K562 (cell line): ENCODE results near the gene ARHGDIA. TPM values are rescaled to one million over a fixed set of nuclear protein-coding genes. Genes with fewer than 3 reads are reported as not detected.

Source experiments
- CXXC5 ChIP-seq: fragments of 250-450 bp; sonication (Bioruptor Pico); IDR thresholded peaks from 2 replicates; pipeline ENCODE4 v1.8.0; 2022; ENCODE audit warnings: inconsistent platforms, mild to moderate bottlenecking, moderate library complexity
- E4F1 ChIP-seq: fragments of 250-450 bp; sonication (Bioruptor Pico); IDR thresholded peaks from 2 replicates; pipeline ENCODE4 v1.5.0; 2021; ENCODE audit warnings: mild to moderate bottlenecking, borderline replicate concordance
- ELF2 ChIP-seq: fragments of 250-450 bp; sonication (Bioruptor Pico); IDR thresholded peaks from 2 replicates; pipeline ENCODE4 v1.5.0; 2021; ENCODE audit warnings: mild to moderate bottlenecking
- ETS2 ChIP-seq: IDR thresholded peaks from 2 replicates; pipeline ENCODE4 v1.6.1; 2016; ENCODE audit warnings: borderline replicate concordance, missing genetic modification characterization, mild to moderate bottlenecking, moderate library complexity, missing compliant biosample characterization; ENCODE audit not compliant: poor library complexity, severe bottlenecking
- GABPA ChIP-seq: fragments of 200-800 bp; sonication (Bioruptor generic); conservative IDR thresholded peaks from 2 replicates; pipeline ENCODE4 v1.6.1; 2016; ENCODE audit warnings: low read depth, missing genetic modification characterization, missing compliant biosample characterization
- HIVEP1 ChIP-seq: fragments of 250-450 bp; sonication (Bioruptor Pico); IDR thresholded peaks from 2 replicates; pipeline ENCODE4 v1.4.0; 2020; ENCODE audit warnings: mild to moderate bottlenecking
- KLF1 ChIP-seq: fragments of 450-650 bp; IDR thresholded peaks from 2 replicates; pipeline ENCODE4 v1.6.1; 2016; ENCODE audit warnings: missing genetic modification characterization, missing compliant biosample characterization
- KLF6 ChIP-seq: fragments of 250-450 bp; sonication (Bioruptor Pico); IDR thresholded peaks from 2 replicates; pipeline ENCODE4 v1.4.0; 2020; ENCODE audit warnings: mild to moderate bottlenecking, moderate library complexity, borderline replicate concordance
- NFE2 ChIP-seq: IDR thresholded peaks from 2 replicates; pipeline ENCODE4 v1.6.1; 2014; ENCODE audit warnings: antibody characterized with exemption, low read depth
- POLR2G ChIP-seq: fragments of 200-400 bp; formaldehyde crosslinking; IDR thresholded peaks from 2 replicates; pipeline ENCODE4 v1.6.1; 2017; ENCODE audit warnings: low read depth, mild to moderate bottlenecking, antibody characterized with exemption, low read length, moderate library complexity
- SMAD2 ChIP-seq: fragments of 150-350 bp; IDR thresholded peaks from 2 replicates; pipeline ENCODE4 v1.6.1; 2014; ENCODE audit warnings: low read depth, mild to moderate bottlenecking, low read length
- ZFX ChIP-seq: sonication (generic); formaldehyde crosslinking; IDR thresholded peaks from 2 replicates; pipeline ENCODE4 v1.8.0; 2022; ENCODE audit warnings: mild to moderate bottlenecking, missing genetic modification reagents, moderate library complexity
- ZNF316 ChIP-seq: fragments of 450-650 bp; IDR thresholded peaks from 2 replicates; pipeline ENCODE4 v1.6.1; 2016
- ZNF57 ChIP-seq: fragments of 450-650 bp; formaldehyde crosslinking; IDR thresholded peaks from 2 replicates; pipeline ENCODE4 v1.4.0; 2020; ENCODE audit warnings: mild to moderate bottlenecking, moderate library complexity
- ZNF785 ChIP-seq: fragments of 250-450 bp; sonication (Bioruptor Pico); IDR thresholded peaks from 2 replicates; pipeline ENCODE4 v1.4.0; 2020; ENCODE audit warnings: mild to moderate bottlenecking
- polyA plus RNA-seq, 8 experiments: library from polyadenylated mRNA; depleted of rRNA in 4 of 8; stranded (reverse) in 5 of 8; unstranded in 3 of 8; fragments of >200 nt; fragmentation: Nextera tagmentation in 2 of 8; fragmentation: Illumina TruSeq in 1 of 8; extraction: Ambion mirVana in 2 of 8; extraction: Trizol in 1 of 8; gene quantifications; 2 replicates each; pipeline versions ENCODE4 v1.2.1 to v1.2.3, GENCODE V29; 2011 to 2014; ENCODE audit warnings: inconsistent platforms in 1 of 8, missing spikeins in 1 of 8
- total RNA-seq, 7 experiments: library from RNA; depleted of rRNA in 6 of 7; stranded (reverse); fragments of >200 nt in 6 of 7; fragmentation: Illumina TruSeq in 2 of 7; extraction: Trizol in 2 of 7; gene quantifications; 2 replicates each; pipeline versions ENCODE4 v1.2.1 to v1.2.3, GENCODE V29; 2011 to 2021; ENCODE audit warnings: low replicate concordance in 1 of 7
- TF ChIP-seq, protein P1 (sequence below): sonication (generic); formaldehyde crosslinking; IDR thresholded peaks from 2 replicates; pipeline ENCODE4 v1.8.0; 2022; ENCODE audit warnings: missing genetic modification reagents, mild to moderate bottlenecking, moderate library complexity, borderline replicate concordance
- TF ChIP-seq, protein P2 (sequence below): sonication (generic); formaldehyde crosslinking; IDR thresholded peaks from 2 replicates; pipeline ENCODE4 v1.8.0; 2023; ENCODE audit warnings: missing genetic modification reagents, mild to moderate bottlenecking, borderline replicate concordance
- TF ChIP-seq, protein P3 (sequence below), 2 experiments: IDR thresholded peaks; 2 replicates each; pipeline ENCODE4 v1.6.1; 2011; ENCODE audit warnings: borderline replicate concordance in 1 of 2, control low read depth in 1 of 2, low read depth in 1 of 2, low read length in 1 of 2, mild to moderate bottlenecking in 1 of 2, mixed read lengths in 1 of 2, moderate library complexity in 1 of 2; ENCODE audit not compliant: insufficient read depth in 1 of 2, insufficient read length in 1 of 2, poor library complexity in 1 of 2, severe bottlenecking in 1 of 2; ENCODE audit errors: extremely low read depth in 1 of 2

ARHGDIA gene
- total and polyA plus RNA-seq, 9 of the 15 experiments (the other 6 are each of a cell fraction or from before 2014, with no cell fraction given): 9.6 to 340 (median 97.6) TPM

- TF ChIP-seq E4F1 (CRISPR knock-in tag) (no peak), ZFX (CRISPR knock-in tag) (no peak), KLF6 (CRISPR knock-in tag) (no peak), ZNF785 (CRISPR knock-in tag) (no peak), ZNF57 (CRISPR knock-in tag) (no peak), NFE2 (no peak), ETS2 (no peak), KLF1 (no peak), SMAD2 (no peak), GABPA (tag) (no peak), HIVEP1 (CRISPR knock-in tag) (no peak), ZNF316 (no peak), CXXC5 (CRISPR knock-in tag) (0 out of 2 replicates have a peak, but pooled peaks have one; percentile 26), POLR2G (peak; percentile 41; the same call in 1 of the 2 replicates), ELF2 (CRISPR knock-in tag) (no peak)
- TF ChIP-seq, protein P1, sequence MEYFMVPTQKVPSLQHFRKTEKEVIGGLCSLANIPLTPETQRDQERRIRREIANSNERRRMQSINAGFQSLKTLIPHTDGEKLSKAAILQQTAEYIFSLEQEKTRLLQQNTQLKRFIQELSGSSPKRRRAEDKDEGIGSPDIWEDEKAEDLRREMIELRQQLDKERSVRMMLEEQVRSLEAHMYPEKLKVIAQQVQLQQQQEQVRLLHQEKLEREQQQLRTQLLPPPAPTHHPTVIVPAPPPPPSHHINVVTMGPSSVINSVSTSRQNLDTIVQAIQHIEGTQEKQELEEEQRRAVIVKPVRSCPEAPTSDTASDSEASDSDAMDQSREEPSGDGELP (CRISPR knock-in tag): 0 out of 2 replicates have a peak, but pooled peaks have one; percentile 10
- TF ChIP-seq, protein P2, sequence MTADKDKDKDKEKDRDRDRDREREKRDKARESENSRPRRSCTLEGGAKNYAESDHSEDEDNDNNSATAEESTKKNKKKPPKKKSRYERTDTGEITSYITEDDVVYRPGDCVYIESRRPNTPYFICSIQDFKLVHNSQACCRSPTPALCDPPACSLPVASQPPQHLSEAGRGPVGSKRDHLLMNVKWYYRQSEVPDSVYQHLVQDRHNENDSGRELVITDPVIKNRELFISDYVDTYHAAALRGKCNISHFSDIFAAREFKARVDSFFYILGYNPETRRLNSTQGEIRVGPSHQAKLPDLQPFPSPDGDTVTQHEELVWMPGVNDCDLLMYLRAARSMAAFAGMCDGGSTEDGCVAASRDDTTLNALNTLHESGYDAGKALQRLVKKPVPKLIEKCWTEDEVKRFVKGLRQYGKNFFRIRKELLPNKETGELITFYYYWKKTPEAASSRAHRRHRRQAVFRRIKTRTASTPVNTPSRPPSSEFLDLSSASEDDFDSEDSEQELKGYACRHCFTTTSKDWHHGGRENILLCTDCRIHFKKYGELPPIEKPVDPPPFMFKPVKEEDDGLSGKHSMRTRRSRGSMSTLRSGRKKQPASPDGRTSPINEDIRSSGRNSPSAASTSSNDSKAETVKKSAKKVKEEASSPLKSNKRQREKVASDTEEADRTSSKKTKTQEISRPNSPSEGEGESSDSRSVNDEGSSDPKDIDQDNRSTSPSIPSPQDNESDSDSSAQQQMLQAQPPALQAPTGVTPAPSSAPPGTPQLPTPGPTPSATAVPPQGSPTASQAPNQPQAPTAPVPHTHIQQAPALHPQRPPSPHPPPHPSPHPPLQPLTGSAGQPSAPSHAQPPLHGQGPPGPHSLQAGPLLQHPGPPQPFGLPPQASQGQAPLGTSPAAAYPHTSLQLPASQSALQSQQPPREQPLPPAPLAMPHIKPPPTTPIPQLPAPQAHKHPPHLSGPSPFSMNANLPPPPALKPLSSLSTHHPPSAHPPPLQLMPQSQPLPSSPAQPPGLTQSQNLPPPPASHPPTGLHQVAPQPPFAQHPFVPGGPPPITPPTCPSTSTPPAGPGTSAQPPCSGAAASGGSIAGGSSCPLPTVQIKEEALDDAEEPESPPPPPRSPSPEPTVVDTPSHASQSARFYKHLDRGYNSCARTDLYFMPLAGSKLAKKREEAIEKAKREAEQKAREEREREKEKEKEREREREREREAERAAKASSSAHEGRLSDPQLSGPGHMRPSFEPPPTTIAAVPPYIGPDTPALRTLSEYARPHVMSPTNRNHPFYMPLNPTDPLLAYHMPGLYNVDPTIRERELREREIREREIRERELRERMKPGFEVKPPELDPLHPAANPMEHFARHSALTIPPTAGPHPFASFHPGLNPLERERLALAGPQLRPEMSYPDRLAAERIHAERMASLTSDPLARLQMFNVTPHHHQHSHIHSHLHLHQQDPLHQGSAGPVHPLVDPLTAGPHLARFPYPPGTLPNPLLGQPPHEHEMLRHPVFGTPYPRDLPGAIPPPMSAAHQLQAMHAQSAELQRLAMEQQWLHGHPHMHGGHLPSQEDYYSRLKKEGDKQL (CRISPR knock-in tag): 0 out of 2 replicates have a peak, but pooled peaks have one; percentile 9
- TF ChIP-seq, protein P3, sequence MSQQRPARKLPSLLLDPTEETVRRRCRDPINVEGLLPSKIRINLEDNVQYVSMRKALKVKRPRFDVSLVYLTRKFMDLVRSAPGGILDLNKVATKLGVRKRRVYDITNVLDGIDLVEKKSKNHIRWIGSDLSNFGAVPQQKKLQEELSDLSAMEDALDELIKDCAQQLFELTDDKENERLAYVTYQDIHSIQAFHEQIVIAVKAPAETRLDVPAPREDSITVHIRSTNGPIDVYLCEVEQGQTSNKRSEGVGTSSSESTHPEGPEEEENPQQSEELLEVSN (IDR thresholded peaks at IDR 0.05; ENCODE audit: borderline replicate concordance in 1 of 2, extremely low read depth in 1 of 2, insufficient read depth in 1 of 2, insufficient read length in 1 of 2, low read depth in 1 of 2, low read length in 1 of 2, poor library complexity in 1 of 2, severe bottlenecking in 1 of 2): peak in 1 of 2 experiments; percentile 3
Observed at GRCh38 chr17:81831563-81831956, 39.6 kb downstream of the ARHGDIA start (continued).
